H7 (cell line): Measurements from ENCODE around the gene OLFM3. TPM values are rescaled to one million over a fixed set of nuclear protein-coding genes. Genes with fewer than 3 reads are reported as not detected.

Source experiments
- DNase-seq: peaks from one replicate; pipeline ENCODE4 v3.0.0; 2012
- H3K27me3 ChIP-seq: 2 replicates; pipeline ENCODE4 v1.6.0; 2011; ENCODE audit warnings: mild to moderate bottlenecking, low read length; ENCODE audit not compliant: control insufficient read depth, insufficient read depth
- H3K36me3 ChIP-seq: replicated peaks from 2 replicates; pipeline ENCODE4 v1.5.1; 2011; ENCODE audit warnings: low read length; ENCODE audit not compliant: control insufficient read depth, insufficient read depth
- H3K4me3 ChIP-seq: 2 replicates; pipeline ENCODE4 v1.5.1; 2011; ENCODE audit warnings: low read depth, mild to moderate bottlenecking, control low read depth, low read length, moderate library complexity; ENCODE audit not compliant: insufficient read depth
- total RNA-seq: library from RNA; depleted of rRNA; stranded (reverse); fragments of >200 nt; shearing (Covaris generic); gene quantifications from 2 replicates; pipeline ENCODE4 v1.2.3, GENCODE V29; 2014

Gene OLFM3
- total RNA-seq, 1 experiment from 2014 or later: 1.1 TPM

GRCh38 chr1:101971304-101971703 is 25.4 kb downstream of the OLFM3 start:
- DNase-seq: no peak
- H3K4me3 ChIP-seq: no peak overlapping the region
- no peaks in the 10 kb centered on the region for H3K27me3 ChIP-seq
- no peaks in the 10 kb centered on the region for H3K36me3 ChIP-seq

DNA sequence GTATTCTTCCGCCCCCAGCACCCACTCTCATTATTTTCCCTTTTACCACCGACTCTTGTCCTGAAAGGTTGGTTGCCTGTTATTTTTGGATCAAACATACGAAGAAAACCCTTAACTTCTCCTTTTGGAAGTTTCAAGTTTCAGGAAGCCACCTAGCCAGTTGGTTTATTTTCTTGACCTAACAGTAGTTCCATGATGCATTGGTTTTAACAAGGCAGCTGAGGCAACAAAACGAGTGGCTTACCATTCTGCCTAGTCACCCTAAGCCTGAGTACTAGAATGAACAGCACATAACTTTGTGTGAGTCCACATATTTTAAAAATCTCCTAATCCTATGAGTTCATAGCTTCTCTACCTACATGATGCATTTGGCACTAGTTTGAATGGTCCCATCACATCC is 28.9 kb downstream of the OLFM3 start:
- H3K4me3 ChIP-seq: no peak overlapping the region
- no peaks in the 10 kb centered on the region for H3K27me3 ChIP-seq
- DNase-seq: no peak
- H3K36me3 ChIP-seq: no peaks in the 10 kb centered on the region

GRCh38 chr1:101965341-101965740 is 31.4 kb downstream of the OLFM3 start:
- no peak for DNase-seq
- H3K36me3 ChIP-seq: no peaks in the 10 kb centered on the region

GRCh38 chr1:101964708-101965107 is 32.0 kb downstream of the OLFM3 start:
- DNase-seq: no peak
- no peaks in the 10 kb centered on the region for H3K36me3 ChIP-seq
- H3K27me3 ChIP-seq: no peaks in the 10 kb centered on the region
- H3K4me3 ChIP-seq: no peak overlapping the region

More at GRCh38 chr1:101965341-101965740, 31.4 kb downstream of the OLFM3 start:
- Histone ChIP-seq H3K4me3 (no peak overlapping the region), H3K27me3 (no peaks in the 10 kb centered on the region)

DNA sequence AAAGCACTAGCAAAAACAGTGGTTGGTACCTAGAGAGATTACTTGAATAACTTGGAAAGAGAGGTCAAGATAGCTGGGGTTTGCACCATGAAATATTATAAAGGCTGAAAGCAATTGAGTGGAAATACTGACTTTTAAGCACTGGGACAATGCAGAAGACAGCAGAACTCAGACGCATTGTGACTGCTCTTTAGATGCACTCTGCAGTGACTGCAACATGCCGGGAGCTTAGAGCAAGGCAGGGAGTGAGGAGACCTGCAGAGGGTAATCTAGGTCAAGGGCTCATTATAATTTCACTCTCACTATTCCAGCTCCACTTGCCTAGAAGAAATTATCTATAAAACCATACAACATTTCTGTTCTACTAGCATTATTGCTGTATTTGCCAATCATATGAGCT is 36.6 kb downstream of the OLFM3 start:
- no peak for DNase-seq
- Histone ChIP-seq H3K36me3 (no peaks in the 10 kb centered on the region), H3K4me3 (no peak overlapping the region), H3K27me3 (no peaks in the 10 kb centered on the region)

GRCh38 chr1:101959456-101959855 is 37.3 kb downstream of the OLFM3 start:
- H3K36me3 ChIP-seq: no peaks in the 10 kb centered on the region
- no peak for DNase-seq
- H3K4me3 ChIP-seq: no peak overlapping the region
- no peaks in the 10 kb centered on the region for H3K27me3 ChIP-seq

- H3K4me3 ChIP-seq: no peak overlapping the region
- no peak for DNase-seq
- no peaks in the 10 kb centered on the region for H3K27me3 ChIP-seq
- no peaks in the 10 kb centered on the region for H3K36me3 ChIP-seq
Observed at GRCh38 chr1:101957771-101958170, 39.0 kb downstream of the OLFM3 start.

DNA sequence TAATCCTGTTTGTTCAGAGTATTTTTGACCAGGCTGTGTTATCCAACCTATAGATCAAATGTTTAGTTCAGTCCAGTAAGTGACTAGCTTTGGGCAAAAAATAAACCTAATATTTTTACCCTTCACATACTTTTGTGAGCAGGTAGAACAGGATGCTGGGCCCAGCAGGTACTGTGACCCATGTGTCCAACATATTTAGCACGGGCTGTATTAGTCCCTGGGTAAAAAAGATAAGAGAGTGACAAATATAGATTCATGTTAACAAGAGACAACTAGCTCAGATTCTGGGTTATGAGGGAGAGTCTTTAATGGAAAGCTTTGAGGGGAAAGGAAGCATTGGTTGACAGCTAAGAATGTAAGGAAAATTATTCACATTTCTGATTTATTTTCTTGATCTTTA is 43.1 kb downstream of the OLFM3 start:
- H3K4me3 ChIP-seq: no peak overlapping the region
- DNase-seq: no peak
- H3K27me3 ChIP-seq: no peaks in the 10 kb centered on the region
- no peaks in the 10 kb centered on the region for H3K36me3 ChIP-seq

DNA sequence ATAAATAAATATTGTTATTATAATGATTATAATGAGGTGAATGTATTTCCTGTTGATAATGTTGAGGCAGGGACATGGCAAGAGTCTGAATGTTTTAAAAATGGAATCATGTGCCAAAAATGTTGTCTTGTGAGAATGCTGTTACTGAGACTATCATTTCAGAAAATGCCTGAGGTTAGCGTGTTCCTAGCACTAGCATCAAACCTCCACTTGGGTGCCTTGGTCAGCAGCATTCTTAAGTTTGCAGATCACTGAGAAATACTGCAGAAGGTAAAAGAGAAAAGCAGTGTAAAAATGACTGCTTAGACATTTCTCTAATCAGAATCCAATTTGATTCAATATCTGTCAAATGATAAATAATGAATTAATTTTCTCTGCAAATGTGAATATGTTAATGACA is 50.8 kb downstream of the OLFM3 start:
- H3K27me3 ChIP-seq: no peaks in the 10 kb centered on the region
- peak; percentile 10 for DNase-seq
- H3K36me3 ChIP-seq: no peaks in the 10 kb centered on the region
- no peak overlapping the region for H3K4me3 ChIP-seq

GRCh38 chr1:101943237-101943636 is 53.5 kb downstream of the OLFM3 start:
- Histone ChIP-seq H3K36me3 (no peaks in the 10 kb centered on the region), H3K27me3 (no peaks in the 10 kb centered on the region), H3K4me3 (no peak overlapping the region)
- no peak for DNase-seq

GRCh38 chr1:101942516-101943193 is 54.1 kb downstream of the OLFM3 start:
- H3K36me3 ChIP-seq: no peaks in the 10 kb centered on the region
- no peaks in the 10 kb centered on the region for H3K27me3 ChIP-seq
- no peak for DNase-seq
- H3K4me3 ChIP-seq: no peak overlapping the region

DNA sequence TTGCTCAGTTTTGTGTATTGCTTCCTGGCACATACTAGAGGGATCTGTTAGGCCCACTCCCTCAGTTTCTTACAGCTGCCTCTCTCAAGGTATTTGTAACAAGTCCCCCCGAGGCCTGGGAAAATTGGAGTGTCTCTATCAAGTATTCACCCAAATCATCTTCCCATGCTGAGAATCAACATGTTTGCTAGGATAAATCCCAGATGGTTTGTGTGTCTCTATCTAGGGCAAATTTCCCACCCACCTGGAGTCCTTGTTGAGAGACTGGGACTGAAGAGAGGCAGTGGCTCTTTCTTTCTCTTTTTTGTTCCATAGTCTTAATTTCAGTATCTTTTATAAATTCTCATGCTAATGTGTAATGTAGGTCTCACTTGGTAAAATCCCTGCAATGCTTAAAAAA is 58.0 kb downstream of the OLFM3 start:
- Histone ChIP-seq H3K27me3 (no peaks in the 10 kb centered on the region), H3K36me3 (no peaks in the 10 kb centered on the region), H3K4me3 (no peak overlapping the region)
- DNase-seq: no peak

GRCh38 chr1:101929343-101929742 is 67.4 kb downstream of the OLFM3 start:
- no peaks in the 10 kb centered on the region for H3K36me3 ChIP-seq
- no peaks in the 10 kb centered on the region for H3K27me3 ChIP-seq
- no peak for DNase-seq
- no peak overlapping the region for H3K4me3 ChIP-seq

DNA sequence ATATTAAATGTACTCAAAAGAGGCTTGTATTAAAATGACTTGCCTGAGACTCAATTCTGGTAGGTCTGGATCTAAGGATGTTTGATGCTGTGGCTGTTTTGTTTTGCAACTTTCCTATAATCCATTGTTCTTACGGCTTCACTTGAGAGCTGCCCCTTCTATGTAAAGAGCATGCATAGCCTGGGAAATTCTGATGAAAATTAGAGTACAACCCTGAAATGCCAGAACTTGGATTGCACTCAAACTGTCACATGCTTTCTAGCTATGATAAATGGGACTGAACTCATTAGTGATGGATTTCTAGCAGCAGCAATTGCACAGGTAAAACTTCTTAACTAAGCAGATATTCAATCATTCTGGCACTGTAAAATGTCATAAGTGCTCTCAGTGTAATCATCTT is 67.9 kb downstream of the OLFM3 start:
- no peak for DNase-seq
- no peaks in the 10 kb centered on the region for H3K36me3 ChIP-seq
- H3K27me3 ChIP-seq: no peaks in the 10 kb centered on the region
- H3K4me3 ChIP-seq: no peak overlapping the region

- Histone ChIP-seq H3K36me3 (no peaks in the 10 kb centered on the region), H3K4me3 (no peak overlapping the region), H3K27me3 (no peaks in the 10 kb centered on the region)
- DNase-seq: no peak
Observed at GRCh38 chr1:101924700-101925099, 72.0 kb downstream of the OLFM3 start.

GRCh38 chr1:101920577-101920976 is 76.1 kb downstream of the OLFM3 start:
- no peaks in the 10 kb centered on the region for H3K27me3 ChIP-seq
- no peak for DNase-seq
- no peak overlapping the region for H3K4me3 ChIP-seq
- no peaks in the 10 kb centered on the region for H3K36me3 ChIP-seq
